ENCODE measurements around the gene HEXD.

HEXD gene

GRCh38 chr17:82390015-82390859 is 27.9 kb upstream of the HEXD start:
- TF ChIP-seq CSDC2 (CRISPR knock-in tag; IDR thresholded peaks at IDR 0.05), result no peak
- TF ChIP-seq ZFP30 (CRISPR knock-in tag; IDR thresholded peaks at IDR 0.05), result no peak
- TF ChIP-seq ZNF8 (CRISPR knock-in tag; IDR thresholded peaks at IDR 0.05), result no peak
- TF ChIP-seq ZNF565 (CRISPR knock-in tag; conservative IDR thresholded peaks at IDR 0.05; ENCODE audit: low read depth), result no peak
- TF ChIP-seq GLIS3 (CRISPR knock-in tag; IDR thresholded peaks at IDR 0.05), result no peak
- no peak for TF ChIP-seq OSR1 (CRISPR knock-in tag; IDR thresholded peaks at IDR 0.05)
- TF ChIP-seq RARB (CRISPR knock-in tag; IDR thresholded peaks at IDR 0.05), result no peak
- ATAC-seq, result no peak

- TF ChIP-seq ZNF8 (CRISPR knock-in tag; IDR thresholded peaks at IDR 0.05) (no peak), ZNF565 (CRISPR knock-in tag; conservative IDR thresholded peaks at IDR 0.05; ENCODE audit: low read depth) (no peak), BACH2 (CRISPR knock-in tag; IDR thresholded peaks at IDR 0.05; ENCODE audit: borderline replicate concordance) (no peak), CREB5 (CRISPR knock-in tag; IDR thresholded peaks at IDR 0.05; ENCODE audit: low read depth) (no peak), ZNF70 (CRISPR knock-in tag; IDR thresholded peaks at IDR 0.05) (no peak), ISL1 (CRISPR knock-in tag; IDR thresholded peaks at IDR 0.05) (no peak), PATZ1 (CRISPR knock-in tag; IDR thresholded peaks at IDR 0.05; ENCODE audit: borderline replicate concordance) (no peak), TCF4 (CRISPR knock-in tag; IDR thresholded peaks at IDR 0.05; ENCODE audit: borderline replicate concordance) (no peak), ZFP30 (CRISPR knock-in tag; IDR thresholded peaks at IDR 0.05) (no peak), ARNTL (CRISPR knock-in tag; IDR thresholded peaks at IDR 0.05; ENCODE audit: borderline replicate concordance, low read depth) (no peak), SNAI2 (CRISPR knock-in tag; IDR thresholded peaks at IDR 0.05) (no peak), CSRNP3 (CRISPR knock-in tag; IDR thresholded peaks at IDR 0.05) (no peak), RARB (CRISPR knock-in tag; IDR thresholded peaks at IDR 0.05) (no peak), TSHZ2 (CRISPR knock-in tag; IDR thresholded peaks at IDR 0.05) (no peak), TOX (CRISPR knock-in tag; IDR thresholded peaks at IDR 0.05; ENCODE audit: borderline replicate concordance) (no peak)
- no peak for ATAC-seq
Measured at GRCh38 chr17:82390860-82391435, 27.2 kb upstream of the HEXD start.

- ATAC-seq, result no peak
- TF ChIP-seq ZC3H10 (CRISPR knock-in tag; IDR thresholded peaks at IDR 0.05), result no peak
- no peak for TF ChIP-seq ZNF565 (CRISPR knock-in tag; conservative IDR thresholded peaks at IDR 0.05; ENCODE audit: low read depth)
- TF ChIP-seq ESRRG (CRISPR knock-in tag; IDR thresholded peaks at IDR 0.05), result no peak
- no peak for TF ChIP-seq BACH2 (CRISPR knock-in tag; IDR thresholded peaks at IDR 0.05; ENCODE audit: borderline replicate concordance)
- TF ChIP-seq ARNTL (CRISPR knock-in tag; IDR thresholded peaks at IDR 0.05; ENCODE audit: borderline replicate concordance, low read depth), result no peak
- TF ChIP-seq OSR1 (CRISPR knock-in tag; IDR thresholded peaks at IDR 0.05), result no peak
- no peak for TF ChIP-seq GLIS3 (CRISPR knock-in tag; IDR thresholded peaks at IDR 0.05)
- TF ChIP-seq ISL1 (CRISPR knock-in tag; IDR thresholded peaks at IDR 0.05), result no peak
- TF ChIP-seq CSRNP3 (CRISPR knock-in tag; IDR thresholded peaks at IDR 0.05), result no peak
- TF ChIP-seq ZNF8 (CRISPR knock-in tag; IDR thresholded peaks at IDR 0.05), result no peak
- no peak for TF ChIP-seq PATZ1 (CRISPR knock-in tag; IDR thresholded peaks at IDR 0.05; ENCODE audit: borderline replicate concordance)
- no peak for TF ChIP-seq RARB (CRISPR knock-in tag; IDR thresholded peaks at IDR 0.05)
- TF ChIP-seq CREB5 (CRISPR knock-in tag; IDR thresholded peaks at IDR 0.05; ENCODE audit: low read depth), result no peak
- no peak for TF ChIP-seq ZFP30 (CRISPR knock-in tag; IDR thresholded peaks at IDR 0.05)
- no peak for TF ChIP-seq ZNF70 (CRISPR knock-in tag; IDR thresholded peaks at IDR 0.05)
Measured at GRCh38 chr17:82391496-82392066, 26.6 kb upstream of the HEXD start.
